Body of pancreas (tissue), 4 donors: ENCODE results near the gene CRKL.

Experiments used
- POLR2A ChIP-seq, 3 donors: fragments of 450-650 bp; IDR thresholded peaks; one replicate each; pipeline ENCODE4 v1.6.1; 2016; ENCODE audit warnings: antibody characterized with exemption in 3 of 3, mild to moderate bottlenecking in 2 of 3
- TF ChIP-seq, protein P1 (sequence below), 7 experiments: fragments of 450-650 bp in 4 of 7; fragments of 200-600 bp in 3 of 7; sonication (generic) in 3 of 7; IDR thresholded peaks; one replicate each; pipeline ENCODE4 v1.5.1; 2016 to 2019; ENCODE audit warnings: antibody characterized with exemption in 7 of 7

DNA sequence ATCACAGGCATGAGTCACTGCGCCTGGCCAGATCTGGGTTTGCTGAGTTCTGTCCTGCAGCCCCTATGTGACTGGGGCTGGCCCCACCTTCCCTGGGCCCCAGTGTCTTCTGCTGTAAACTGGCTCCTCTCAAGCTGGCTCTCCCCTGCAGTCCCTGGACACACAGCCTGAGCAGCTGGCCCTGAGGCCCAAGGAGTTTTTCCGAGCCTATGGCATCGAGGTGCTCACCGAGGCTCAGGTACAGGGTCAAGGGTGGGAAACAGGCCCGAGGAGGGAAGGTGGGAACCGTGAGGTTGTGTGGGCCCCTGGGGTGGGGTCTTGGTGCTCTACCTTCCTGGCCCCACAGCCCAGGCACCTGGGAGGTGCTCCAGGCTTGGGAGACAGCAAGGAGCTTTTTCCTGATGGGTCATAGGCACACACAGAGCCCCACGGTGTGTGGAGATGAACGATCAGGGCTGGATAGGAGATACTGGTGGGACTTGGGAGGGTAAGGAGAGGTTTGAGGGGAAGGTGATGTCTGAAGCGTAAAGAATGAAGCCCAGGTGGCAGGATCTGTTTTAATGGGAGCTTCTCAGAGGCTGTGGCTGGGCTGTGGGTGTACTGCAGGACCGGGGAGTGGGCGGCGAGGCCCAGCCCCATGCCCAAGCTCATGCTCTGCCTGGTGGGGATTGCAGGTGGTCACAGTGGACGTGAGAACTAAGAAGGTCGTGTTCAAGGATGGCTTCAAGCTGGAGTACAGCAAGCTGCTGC, 58.5 kb downstream of the CRKL start:
- TF ChIP-seq, protein P1, sequence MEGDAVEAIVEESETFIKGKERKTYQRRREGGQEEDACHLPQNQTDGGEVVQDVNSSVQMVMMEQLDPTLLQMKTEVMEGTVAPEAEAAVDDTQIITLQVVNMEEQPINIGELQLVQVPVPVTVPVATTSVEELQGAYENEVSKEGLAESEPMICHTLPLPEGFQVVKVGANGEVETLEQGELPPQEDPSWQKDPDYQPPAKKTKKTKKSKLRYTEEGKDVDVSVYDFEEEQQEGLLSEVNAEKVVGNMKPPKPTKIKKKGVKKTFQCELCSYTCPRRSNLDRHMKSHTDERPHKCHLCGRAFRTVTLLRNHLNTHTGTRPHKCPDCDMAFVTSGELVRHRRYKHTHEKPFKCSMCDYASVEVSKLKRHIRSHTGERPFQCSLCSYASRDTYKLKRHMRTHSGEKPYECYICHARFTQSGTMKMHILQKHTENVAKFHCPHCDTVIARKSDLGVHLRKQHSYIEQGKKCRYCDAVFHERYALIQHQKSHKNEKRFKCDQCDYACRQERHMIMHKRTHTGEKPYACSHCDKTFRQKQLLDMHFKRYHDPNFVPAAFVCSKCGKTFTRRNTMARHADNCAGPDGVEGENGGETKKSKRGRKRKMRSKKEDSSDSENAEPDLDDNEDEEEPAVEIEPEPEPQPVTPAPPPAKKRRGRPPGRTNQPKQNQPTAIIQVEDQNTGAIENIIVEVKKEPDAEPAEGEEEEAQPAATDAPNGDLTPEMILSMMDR (IDR thresholded peaks at IDR 0.05): no peak
- no peak for TF ChIP-seq POLR2A (IDR thresholded peaks at IDR 0.05)
